ENCODE data around the gene RDH13.

DNA sequence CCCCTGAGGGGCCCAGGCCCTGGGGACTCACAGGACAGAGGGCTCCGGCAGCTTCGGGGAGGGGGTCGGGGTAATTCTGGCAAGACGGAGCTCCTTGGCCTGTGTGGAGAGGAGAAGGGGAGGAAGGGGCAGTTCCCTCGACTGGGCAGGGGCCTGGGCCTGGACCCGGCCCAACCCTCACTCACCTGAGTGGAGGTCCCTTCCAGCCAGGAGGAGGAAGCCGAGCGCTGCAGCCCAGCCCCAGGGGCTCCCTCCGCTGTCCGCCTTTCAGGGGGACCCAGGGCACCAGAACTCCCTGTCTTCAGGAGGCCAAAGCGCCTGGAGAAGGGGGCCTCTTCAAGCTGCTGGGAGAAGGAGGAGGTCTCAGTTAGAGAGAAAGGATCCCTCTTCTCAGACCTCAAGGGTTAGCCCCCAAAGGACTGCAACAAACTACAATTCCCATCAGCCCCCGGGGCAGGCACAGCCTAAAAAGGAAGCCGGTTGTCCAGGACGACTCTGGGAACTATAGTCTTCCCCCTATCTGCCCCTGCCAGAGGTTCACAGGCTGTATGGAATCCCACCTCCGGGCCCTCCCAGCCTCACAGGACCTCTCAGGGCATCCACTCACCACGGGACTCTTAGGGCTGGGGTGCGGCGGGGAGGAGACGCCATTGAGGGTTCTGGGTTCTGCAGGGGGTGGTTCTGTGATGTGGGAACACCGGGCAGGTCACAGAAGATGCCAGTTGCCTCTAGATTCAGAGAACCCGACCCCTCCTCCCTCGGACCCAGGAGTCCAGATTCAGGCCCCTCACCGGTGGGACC, 32.5 kb upstream of the RDH13 start:
- TF ChIP-seq, protein P1, sequence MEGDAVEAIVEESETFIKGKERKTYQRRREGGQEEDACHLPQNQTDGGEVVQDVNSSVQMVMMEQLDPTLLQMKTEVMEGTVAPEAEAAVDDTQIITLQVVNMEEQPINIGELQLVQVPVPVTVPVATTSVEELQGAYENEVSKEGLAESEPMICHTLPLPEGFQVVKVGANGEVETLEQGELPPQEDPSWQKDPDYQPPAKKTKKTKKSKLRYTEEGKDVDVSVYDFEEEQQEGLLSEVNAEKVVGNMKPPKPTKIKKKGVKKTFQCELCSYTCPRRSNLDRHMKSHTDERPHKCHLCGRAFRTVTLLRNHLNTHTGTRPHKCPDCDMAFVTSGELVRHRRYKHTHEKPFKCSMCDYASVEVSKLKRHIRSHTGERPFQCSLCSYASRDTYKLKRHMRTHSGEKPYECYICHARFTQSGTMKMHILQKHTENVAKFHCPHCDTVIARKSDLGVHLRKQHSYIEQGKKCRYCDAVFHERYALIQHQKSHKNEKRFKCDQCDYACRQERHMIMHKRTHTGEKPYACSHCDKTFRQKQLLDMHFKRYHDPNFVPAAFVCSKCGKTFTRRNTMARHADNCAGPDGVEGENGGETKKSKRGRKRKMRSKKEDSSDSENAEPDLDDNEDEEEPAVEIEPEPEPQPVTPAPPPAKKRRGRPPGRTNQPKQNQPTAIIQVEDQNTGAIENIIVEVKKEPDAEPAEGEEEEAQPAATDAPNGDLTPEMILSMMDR (IDR thresholded peaks at IDR 0.05): no peak
- no peak for TF ChIP-seq ZFX (IDR thresholded peaks at IDR 0.05; ENCODE audit: borderline replicate concordance)
